ENCODE data around the gene PHACTR1.

Gene PHACTR1

GRCh38 chr6:12924911-12925310, 208.3 kb downstream of the PHACTR1 start:
- no peak overlapping the region for H3K9ac ChIP-seq
- no peaks in the 10 kb centered on the region for H3K4me1 ChIP-seq
- no peaks in the 10 kb centered on the region for H3K79me2 ChIP-seq
- no peak overlapping the region for H3K27ac ChIP-seq
- no peaks in the 10 kb centered on the region for H3K9me3 ChIP-seq (ENCODE audit: control insufficient read depth, low read length)
- H2AFZ ChIP-seq, result no peak overlapping the region
- no peak overlapping the region for H3K4me3 ChIP-seq (ENCODE audit: low read depth, low read length)
- TF ChIP-seq CTCF (IDR thresholded peaks at IDR 0.05), result no peak
- H3K4me2 ChIP-seq (ENCODE audit: low read length), result no peak overlapping the region
- H3K36me3 ChIP-seq (ENCODE audit: control insufficient read depth, insufficient read depth, low read length), result no peaks in the 10 kb centered on the region
- H3K27me3 ChIP-seq (ENCODE audit: control insufficient read depth, insufficient read depth, low read length), result no peaks in the 10 kb centered on the region

- Histone ChIP-seq H2AFZ (no peak overlapping the region), H3K36me3 (ENCODE audit: control insufficient read depth, insufficient read depth, low read length) (no peaks in the 10 kb centered on the region), H3K9me3 (ENCODE audit: control insufficient read depth, low read length) (no peaks in the 10 kb centered on the region), H3K4me1 (no peaks in the 10 kb centered on the region), H3K4me2 (ENCODE audit: low read length) (no peak overlapping the region), H3K27ac (no peak overlapping the region), H3K9ac (no peak overlapping the region), H3K27me3 (ENCODE audit: control insufficient read depth, insufficient read depth, low read length) (no peaks in the 10 kb centered on the region), H3K79me2 (no peaks in the 10 kb centered on the region), H3K4me3 (ENCODE audit: low read depth, low read length) (no peak overlapping the region)
- TF ChIP-seq CTCF (IDR thresholded peaks at IDR 0.05), result no peak
Measured at GRCh38 chr6:12927746-12928145, 211.2 kb downstream of the PHACTR1 start.

- Histone ChIP-seq H3K4me1 (no peaks in the 10 kb centered on the region), H2AFZ (no peak overlapping the region)
Measured at GRCh38 chr6:12929678-12930077, 213.1 kb downstream of the PHACTR1 start.

GRCh38 chr6:12931639-12932038, 215.1 kb downstream of the PHACTR1 start:
- Histone ChIP-seq H3K9me3 (ENCODE audit: control insufficient read depth, low read length) (no peaks in the 10 kb centered on the region), H2AFZ (no peak overlapping the region), H3K27me3 (ENCODE audit: control insufficient read depth, insufficient read depth, low read length) (no peaks in the 10 kb centered on the region), H3K9ac (no peak overlapping the region), H3K4me1 (no peaks in the 10 kb centered on the region), H3K4me2 (ENCODE audit: low read length) (no peak overlapping the region), H3K4me3 (ENCODE audit: low read depth, low read length) (no peak overlapping the region), H3K36me3 (ENCODE audit: control insufficient read depth, insufficient read depth, low read length) (no peaks in the 10 kb centered on the region), H3K27ac (no peak overlapping the region), H3K79me2 (no peaks in the 10 kb centered on the region)
- TF ChIP-seq CTCF (IDR thresholded peaks at IDR 0.05), result no peak

More at GRCh38 chr6:12929678-12930077, 213.1 kb downstream of the PHACTR1 start:
- no peaks in the 10 kb centered on the region for H3K79me2 ChIP-seq
- H3K9me3 ChIP-seq (ENCODE audit: control insufficient read depth, low read length), result no peaks in the 10 kb centered on the region
- no peak for TF ChIP-seq CTCF (IDR thresholded peaks at IDR 0.05)
- H3K36me3 ChIP-seq (ENCODE audit: control insufficient read depth, insufficient read depth, low read length), result no peaks in the 10 kb centered on the region
- H3K27ac ChIP-seq, result no peak overlapping the region
- H3K4me3 ChIP-seq (ENCODE audit: low read depth, low read length), result no peak overlapping the region
- H3K27me3 ChIP-seq (ENCODE audit: control insufficient read depth, insufficient read depth, low read length), result no peaks in the 10 kb centered on the region
- H3K9ac ChIP-seq, result no peak overlapping the region
- no peak overlapping the region for H3K4me2 ChIP-seq (ENCODE audit: low read length)

- no peaks in the 10 kb centered on the region for H3K79me2 ChIP-seq
- TF ChIP-seq CTCF (IDR thresholded peaks at IDR 0.05), result no peak
- H3K9ac ChIP-seq, result no peak overlapping the region
- H3K27ac ChIP-seq, result no peak overlapping the region
- H3K4me1 ChIP-seq, result no peaks in the 10 kb centered on the region
- no peaks in the 10 kb centered on the region for H3K36me3 ChIP-seq (ENCODE audit: control insufficient read depth, insufficient read depth, low read length)
- no peak overlapping the region for H3K4me2 ChIP-seq (ENCODE audit: low read length)
- no peaks in the 10 kb centered on the region for H3K9me3 ChIP-seq (ENCODE audit: control insufficient read depth, low read length)
- no peaks in the 10 kb centered on the region for H3K27me3 ChIP-seq (ENCODE audit: control insufficient read depth, insufficient read depth, low read length)
- no peak overlapping the region for H3K4me3 ChIP-seq (ENCODE audit: low read depth, low read length)
- no peak overlapping the region for H2AFZ ChIP-seq
Measured at GRCh38 chr6:12935637-12936036, 219.1 kb downstream of the PHACTR1 start.
